Chondrocyte (in vitro differentiated cells): Measurements from ENCODE around the gene ABI3. TPM values are rescaled to one million over a fixed set of nuclear protein-coding genes. Genes with fewer than 3 reads are reported as not detected.
A peak's percentile ranks its signal among the peaks of the same experiment; 100 is the strongest.

Experiments used
- DNase-seq: peaks from one replicate; pipeline ENCODE4 v3.0.0; 2021; ENCODE audit warnings: mixed read lengths, low spot score
- H3K27ac Mint-ChIP-seq: one replicate; pipeline ENCODE4 v1.8.0; 2021; ENCODE audit warnings: mild to moderate bottlenecking, moderate library complexity, mixed read lengths; ENCODE audit not compliant: unreplicated experiment
- H3K27me3 Mint-ChIP-seq: 2 replicates; pipeline ENCODE4 v1.8.0; 2021; ENCODE audit warnings: low read depth, mixed read lengths
- H3K36me3 Mint-ChIP-seq: 2 replicates; pipeline ENCODE4 v1.8.0; 2021; ENCODE audit warnings: low read depth, mixed read lengths
- H3K4me1 Mint-ChIP-seq: 2 replicates; pipeline ENCODE4 v1.8.0; 2021; ENCODE audit warnings: low read depth, mild to moderate bottlenecking, mixed read lengths
- H3K4me3 Mint-ChIP-seq: one replicate; pipeline ENCODE4 v1.8.0; 2021; ENCODE audit warnings: mild to moderate bottlenecking, moderate library complexity, mixed read lengths; ENCODE audit not compliant: unreplicated experiment
- H3K9me3 Mint-ChIP-seq: 2 replicates; pipeline ENCODE4 v1.8.0; 2021; ENCODE audit warnings: low read depth, mixed read lengths
- CTCF ChIP-seq: fragments of 200-600 bp; sonication (generic); IDR thresholded peaks from 2 replicates; pipeline ENCODE4 v1.5.0; 2021; ENCODE audit warnings: antibody characterized with exemption, mild to moderate bottlenecking, moderate library complexity
- total RNA-seq: library from RNA; stranded (reverse); gene quantifications from 3 replicates; pipeline ENCODE4 v1.2.1, GENCODE V29; 2021

Gene ABI3
- total RNA-seq, 1 donor from 2014 or later: not detected

GRCh38 chr17:49227436-49228261, 17.1 kb downstream of the ABI3 start:
- Mint-ChIP-seq H3K4me1 (peaks cover 19% of the 10 kb centered on the region), H3K4me3 (no peak overlapping the region), H3K27ac (no peak overlapping the region), H3K9me3 (no peaks in the 10 kb centered on the region), H3K36me3 (no peaks in the 10 kb centered on the region), H3K27me3 (peaks cover 41% of the 10 kb centered on the region)
- DNase-seq: no peak
- peak; percentile 88 for TF ChIP-seq CTCF

DNA sequence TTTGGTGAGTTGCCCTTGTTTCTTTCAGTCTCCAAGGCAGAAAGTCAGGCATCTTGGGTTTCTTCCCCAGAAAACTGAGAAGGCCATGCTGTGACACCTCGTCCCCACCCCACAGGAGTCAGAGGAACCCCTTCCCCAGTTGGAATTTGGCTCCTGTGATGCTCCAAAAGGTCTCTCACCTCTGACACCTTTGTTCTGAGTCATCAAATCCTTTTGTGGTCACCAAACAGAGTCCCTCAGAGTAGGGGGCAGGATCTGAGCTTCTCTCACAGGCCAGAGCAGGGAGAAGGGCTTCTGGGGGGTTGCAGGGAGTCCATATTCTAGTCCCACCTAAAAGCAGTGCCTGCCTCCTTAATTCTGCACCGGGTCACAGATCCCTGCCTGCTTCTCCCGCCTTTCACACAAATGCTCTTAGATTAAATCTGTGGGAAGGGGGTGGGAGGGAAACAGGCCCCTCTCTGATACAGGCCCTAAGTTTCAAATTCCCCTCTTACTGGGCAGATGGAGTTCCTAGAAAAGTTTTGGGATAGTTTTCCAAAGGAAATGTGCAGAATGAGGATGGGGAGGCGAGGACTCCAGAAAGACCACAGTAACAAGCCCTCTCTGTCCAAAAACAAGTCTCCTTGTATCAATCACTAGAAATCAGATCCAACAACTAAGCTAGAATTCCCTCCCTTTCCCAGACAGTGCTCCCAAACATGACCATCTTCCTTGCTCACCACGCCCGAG, 18.7 kb downstream of the ABI3 start:
- Mint-ChIP-seq H3K36me3 (no peaks in the 10 kb centered on the region), H3K4me1 (peaks cover 9% of the 10 kb centered on the region), H3K27me3 (peaks cover 28% of the 10 kb centered on the region), H3K4me3 (peak overlapping the region; percentile 70), H3K9me3 (no peaks in the 10 kb centered on the region), H3K27ac (no peak overlapping the region)
- TF ChIP-seq CTCF: no peak
- no peak for DNase-seq

DNA sequence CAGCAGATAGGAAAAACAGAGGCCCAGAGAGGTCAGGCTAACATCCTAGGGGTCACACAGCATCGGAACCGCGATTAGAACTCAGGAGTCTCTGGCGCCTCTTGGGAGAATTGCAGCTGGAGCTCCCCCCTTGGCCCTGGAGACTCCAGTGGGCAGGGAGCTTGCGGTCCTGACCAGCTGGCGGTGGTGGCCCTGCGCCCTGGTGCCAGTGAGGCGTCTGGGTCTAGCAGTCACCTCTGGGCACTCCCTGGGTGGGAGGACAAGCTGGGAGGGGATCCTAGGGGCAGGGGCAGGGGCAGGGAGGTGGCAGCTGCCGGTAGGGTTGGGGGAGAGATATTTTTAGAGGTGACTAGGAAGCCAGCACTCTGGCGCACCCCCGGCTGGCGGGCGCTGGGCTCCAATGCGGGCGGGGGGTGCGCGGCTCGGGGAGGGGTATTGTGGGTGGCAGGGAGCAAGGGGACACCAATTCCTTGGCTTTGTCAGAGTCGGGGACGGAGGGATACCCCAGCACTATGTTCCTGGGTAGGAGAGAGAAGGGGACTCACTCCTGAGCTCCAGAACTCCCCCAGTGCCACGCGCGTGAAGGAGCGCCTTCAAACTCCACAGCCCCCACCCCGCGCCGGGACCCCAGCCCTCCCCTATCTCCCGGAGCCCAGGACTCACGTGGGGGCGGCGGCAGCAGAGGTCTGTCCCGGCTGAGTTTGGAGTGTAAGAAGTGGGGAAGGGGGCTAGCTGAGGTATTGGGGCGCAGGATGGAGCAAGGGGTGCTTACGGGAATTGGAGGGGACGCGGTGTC, 19.5 kb downstream of the ABI3 start:
- H3K27me3 Mint-ChIP-seq: peaks cover 23% of the 10 kb centered on the region
- H3K9me3 Mint-ChIP-seq: no peaks in the 10 kb centered on the region
- H3K27ac Mint-ChIP-seq: no peak overlapping the region
- TF ChIP-seq CTCF: no peak
- H3K36me3 Mint-ChIP-seq: no peaks in the 10 kb centered on the region
- peak overlapping the region; percentile 70 for H3K4me3 Mint-ChIP-seq
- DNase-seq: no peak
- peaks cover 6% of the 10 kb centered on the region for H3K4me1 Mint-ChIP-seq

GRCh38 chr17:49230636-49231562, 20.4 kb downstream of the ABI3 start, which contains the start of gene PHOSPHO1:
TSS of gene PHOSPHO1 (minus strand) at chr17:49230787. CDS start at chr17:49226691, 4,096 bp downstream.
- Mint-ChIP-seq H3K27me3 (peaks cover 20% of the 10 kb centered on the region), H3K4me3 (peak within 1 kb of the TSS; percentile 70)

More at GRCh38 chr17:49230636-49231562, 20.4 kb downstream of the ABI3 start, which contains the start of gene PHOSPHO1:
- no peaks in the 10 kb centered on the region for H3K36me3 Mint-ChIP-seq
- no peak for DNase-seq
- H3K27ac Mint-ChIP-seq: no peak within 1 kb of the TSS
- TF ChIP-seq CTCF: no peak
- peaks cover 6% of the 10 kb centered on the region for H3K4me1 Mint-ChIP-seq
- H3K9me3 Mint-ChIP-seq: no peaks in the 10 kb centered on the region
